Measurements from ENCODE around the gene CAPN9. TPM values are rescaled to one million over a fixed set of nuclear protein-coding genes. Genes with fewer than 3 reads are reported as not detected.

The CAPN9 gene
- total RNA-seq, 1 experiment from 2014 or later = 0.39 TPM

GRCh38 chr1:230757856-230758708, 10.9 kb downstream of the CAPN9 start:
- Mint-ChIP-seq H3K27me3 (ENCODE audit: insufficient read depth, unreplicated experiment) (no peaks in the 10 kb centered on the region), H3K36me3 (ENCODE audit: insufficient read depth, unreplicated experiment) (no peaks in the 10 kb centered on the region), H3K4me3 (ENCODE audit: unreplicated experiment) (no peak overlapping the region), H3K27ac (ENCODE audit: unreplicated experiment) (no peak overlapping the region), H3K9me3 (ENCODE audit: unreplicated experiment) (no peaks in the 10 kb centered on the region), H3K4me1 (ENCODE audit: low read depth, unreplicated experiment) (peaks cover 29% of the 10 kb centered on the region)
- ChIA-PET POLR2A (no interaction called here), CTCF (no interaction called here)
- TF ChIP-seq CTCF (IDR thresholded peaks at IDR 0.05; ENCODE audit: insufficient read depth in 1 of 2, low read depth in 1 of 2, low read length in 1 of 2, severe bottlenecking in 1 of 2, unreplicated experiment in 1 of 2) = no peak
- BruUV-seq (replicated peaks) = no TSS peak
- no peaks in the 10 kb centered on the region for H3K9me3 ChIP-seq
- H3K4me1 ChIP-seq = peaks cover 19% of the 10 kb centered on the region
- no peaks in the 10 kb centered on the region for H3K27me3 ChIP-seq (replicated peaks; ENCODE audit: control insufficient read depth, insufficient read depth, low read length)
- no peak overlapping the region for H3K4me3 ChIP-seq (ENCODE audit: low read depth, low read length)
- no peak for DNase-seq
- no peaks in the 10 kb centered on the region for H3K36me3 ChIP-seq (ENCODE audit: control insufficient read depth, insufficient read depth, low read length)
- intact Hi-C loops (cut with micrococcal nuclease; ENCODE audit: unreplicated experiment) = no loop called here

GRCh38 chr1:230758709-230759368, 11.7 kb downstream of the CAPN9 start:
- no TSS peak for BruUV-seq (replicated peaks)
- DNase-seq = no peak
- no peaks in the 10 kb centered on the region for H3K9me3 Mint-ChIP-seq (ENCODE audit: unreplicated experiment)
- CTCF ChIA-PET = interaction anchor here (1.2 kb wide), 1 partner anchor 14 kb away, joined by 3 read pairs; no protein-coding TSS in a partner anchor
- peaks cover 29% of the 10 kb centered on the region for H3K4me1 Mint-ChIP-seq (ENCODE audit: low read depth, unreplicated experiment)
- H3K4me3 Mint-ChIP-seq (ENCODE audit: unreplicated experiment) = no peak overlapping the region
- peaks cover 14% of the 10 kb centered on the region for H3K4me1 ChIP-seq
- no peaks in the 10 kb centered on the region for H3K27me3 ChIP-seq (replicated peaks; ENCODE audit: control insufficient read depth, insufficient read depth, low read length)
- POLR2A ChIA-PET = no interaction called here
- no peak for TF ChIP-seq CTCF (IDR thresholded peaks at IDR 0.05; ENCODE audit: insufficient read depth in 1 of 2, low read depth in 1 of 2, low read length in 1 of 2, severe bottlenecking in 1 of 2, unreplicated experiment in 1 of 2)
- H3K36me3 Mint-ChIP-seq (ENCODE audit: insufficient read depth, unreplicated experiment) = no peaks in the 10 kb centered on the region
- intact Hi-C loops (cut with micrococcal nuclease; ENCODE audit: unreplicated experiment) = no loop called here
- no peak overlapping the region for H3K27ac Mint-ChIP-seq (ENCODE audit: unreplicated experiment)
- no peaks in the 10 kb centered on the region for H3K9me3 ChIP-seq
- no peaks in the 10 kb centered on the region for H3K36me3 ChIP-seq (ENCODE audit: control insufficient read depth, insufficient read depth, low read length)
- H3K4me3 ChIP-seq (ENCODE audit: low read depth, low read length) = no peak overlapping the region
- H3K27me3 Mint-ChIP-seq (ENCODE audit: insufficient read depth, unreplicated experiment) = no peaks in the 10 kb centered on the region

- H3K9me3 ChIP-seq = no peaks in the 10 kb centered on the region
- H3K27me3 ChIP-seq (replicated peaks; ENCODE audit: control insufficient read depth, insufficient read depth, low read length) = no peaks in the 10 kb centered on the region
- H3K27me3 Mint-ChIP-seq (ENCODE audit: insufficient read depth, unreplicated experiment) = no peaks in the 10 kb centered on the region
- H3K4me1 ChIP-seq = peaks cover 14% of the 10 kb centered on the region
- no peaks in the 10 kb centered on the region for H3K9me3 Mint-ChIP-seq (ENCODE audit: unreplicated experiment)
- no peak for DNase-seq
- no TSS peak for BruUV-seq (replicated peaks)
- peaks cover 29% of the 10 kb centered on the region for H3K4me1 Mint-ChIP-seq (ENCODE audit: low read depth, unreplicated experiment)
- no peak overlapping the region for H3K4me3 Mint-ChIP-seq (ENCODE audit: unreplicated experiment)
- POLR2A ChIA-PET = no interaction called here
- CTCF ChIA-PET = interaction anchor here (1.2 to 1.6 kb wide), 3 partner anchors 15 to 46 kb away, joined by 3 to 8 read pairs (median 6); partner anchors contain the start of gene AGT
- no peaks in the 10 kb centered on the region for H3K36me3 Mint-ChIP-seq (ENCODE audit: insufficient read depth, unreplicated experiment)
- H3K36me3 ChIP-seq (ENCODE audit: control insufficient read depth, insufficient read depth, low read length) = no peaks in the 10 kb centered on the region
- no peak for TF ChIP-seq CTCF (IDR thresholded peaks at IDR 0.05; ENCODE audit: insufficient read depth in 1 of 2, low read depth in 1 of 2, low read length in 1 of 2, severe bottlenecking in 1 of 2, unreplicated experiment in 1 of 2)
- H3K4me3 ChIP-seq (ENCODE audit: low read depth, low read length) = no peak overlapping the region
- intact Hi-C loops (cut with micrococcal nuclease; ENCODE audit: unreplicated experiment) = loop anchor here (1.0 to 2.0 kb wide), 3 partner anchors 31 to 127 kb away; no protein-coding TSS in a partner anchor
- H3K27ac Mint-ChIP-seq (ENCODE audit: unreplicated experiment) = no peak overlapping the region
Measured at GRCh38 chr1:230759369-230760065, 12.3 kb downstream of the CAPN9 start.
